Common myeloid progenitor, CD34-positive (primary cell): ENCODE results near the gene MPND.

ENCODE experiments used
- CTCF ChIA-PET: fragments of 350-600 bp; sonication (Branson Sonifier 250); formaldehyde crosslinking; loops from one replicate; lab custom pipeline; 2021; ENCODE audit warnings: antibody characterized with exemption; lab: Charles Lee
- POLR2A ChIA-PET: fragments of 350-600 bp; sonication (Branson Sonifier 250); formaldehyde crosslinking; loops from one replicate; lab custom pipeline; 2021; ENCODE audit warnings: antibody characterized with exemption; lab: Charles Lee
- DNase-seq, 3 donors: peaks; one replicate each; pipeline versions ENCODE4 v3.0.0 to v3.0.0-alpha.2; 2013
- H3K27ac ChIP-seq, 2 experiments: 1 replicate in 1 of 2; 2 replicates in 1 of 2; pipeline ENCODE4 v1.7.0; 2013; ENCODE audit warnings: inconsistent platforms in 2 of 2, low read length in 2 of 2, mild to moderate bottlenecking in 2 of 2, low read depth in 1 of 2, moderate library complexity in 1 of 2; ENCODE audit not compliant: severe bottlenecking in 2 of 2, insufficient read depth in 1 of 2, poor library complexity in 1 of 2
- H3K27me3 ChIP-seq, 5 experiments: replicated peaks in 2 of 5; 1 replicate in 3 of 5; 2 replicates in 2 of 5; pipeline versions ENCODE4 v1.6.1 to v1.7.0; 2013; ENCODE audit warnings: low read length in 4 of 5, mild to moderate bottlenecking in 2 of 5, moderate library complexity in 2 of 5, inconsistent platforms in 1 of 5; ENCODE audit not compliant: insufficient read depth in 5 of 5, control insufficient read depth in 4 of 5
- H3K36me3 ChIP-seq, 4 experiments: 1 replicate in 2 of 4; 2 replicates in 2 of 4; pipeline versions ENCODE4 v1.6.1 to v1.7.0; 2013; ENCODE audit warnings: low read length in 3 of 4, control low read depth in 1 of 4, mild to moderate bottlenecking in 1 of 4; ENCODE audit not compliant: control insufficient read depth in 4 of 4, insufficient read depth in 4 of 4
- H3K4me1 ChIP-seq, 4 experiments: 1 replicate in 3 of 4; 2 replicates in 1 of 4; pipeline versions ENCODE4 v1.6.1 to v1.7.1; 2013; ENCODE audit warnings: low read length in 3 of 4, mild to moderate bottlenecking in 3 of 4, control low read depth in 1 of 4, inconsistent platforms in 1 of 4, moderate library complexity in 1 of 4; ENCODE audit not compliant: control insufficient read depth in 4 of 4, insufficient read depth in 4 of 4; ENCODE audit errors: control extremely low read depth in 1 of 4
- H3K4me3 ChIP-seq, 7 experiments: 1 replicate in 4 of 7; 2 replicates in 3 of 7; pipeline versions ENCODE4 v1.5.1 to v1.7.0; 2013; ENCODE audit warnings: mild to moderate bottlenecking in 7 of 7, low read length in 6 of 7, moderate library complexity in 6 of 7, inconsistent platforms in 2 of 7, low read depth in 2 of 7, control low read depth in 1 of 7; ENCODE audit not compliant: insufficient read depth in 4 of 7, control insufficient read depth in 1 of 7; ENCODE audit errors: extremely low read depth in 1 of 7
- H3K9me3 ChIP-seq, 5 experiments: 1 replicate in 4 of 5; 2 replicates in 1 of 5; pipeline versions ENCODE4 v1.6.1 to v1.7.1; 2013; ENCODE audit warnings: low read length in 4 of 5, mild to moderate bottlenecking in 2 of 5, inconsistent platforms in 1 of 5, low read depth in 1 of 5, moderate library complexity in 1 of 5; ENCODE audit not compliant: control insufficient read depth in 4 of 5, insufficient read depth in 2 of 5; ENCODE audit errors: control extremely low read depth in 1 of 5
- WGBS: methylation state at CpG from one replicate; pipeline ENCODE4 v1.1.5; 2013; ENCODE audit not compliant: insufficient coverage; 5-methylcytosine and 5-hydroxymethylcytosine counted together

The MPND gene

GRCh38 chr19:4337906-4338440, 5.4 kb upstream of the MPND start:
- CTCF ChIA-PET = no interaction called here
- H3K9me3 ChIP-seq = no peaks in the 10 kb centered on the region
- peak; percentile 29 to 60 (median 49) for DNase-seq
- WGBS = 10% methylated on average over 9 of the region's 14 CpGs
- peak overlapping the region; percentile 12 to 40 for H3K27ac ChIP-seq
- H3K4me1 ChIP-seq = peaks cover 0 to 20% (median 17%) of the 10 kb centered on the region in 4 experiments
- H3K27me3 ChIP-seq = no peaks in the 10 kb centered on the region
- peaks cover 0 to 2% (median 0%) of the 10 kb centered on the region in 4 experiments for H3K36me3 ChIP-seq
- H3K4me3 ChIP-seq = peak overlapping the region; percentile 7 to 89 (median 69)
- POLR2A ChIA-PET = interaction anchor here (0.7 to 1.2 kb wide), 2 partner anchors 8 to 946 kb away, joined by 3 to 4 read pairs; no protein-coding TSS in a partner anchor

- Histone ChIP-seq H3K27ac (peak within 1 kb of the TSS; percentile 12 to 40), H3K36me3 (peaks cover 0 to 2% (median 0%) of the 10 kb centered on the region in 4 experiments), H3K4me1 (peaks cover 0 to 23% (median 19%) of the 10 kb centered on the region in 4 experiments), H3K27me3 (no peaks in the 10 kb centered on the region), H3K4me3 (peak within 1 kb of the TSS; percentile 7 to 89 (median 69)), H3K9me3 (no peaks in the 10 kb centered on the region)
- peak in 1 of 3 donors; percentile 32 for DNase-seq
- ChIA-PET CTCF (interaction anchor here (1.0 to 1.3 kb wide), 2 partner anchors 9 to 18 kb away, joined by 3 to 4 read pairs; no protein-coding TSS in a partner anchor), POLR2A (interaction anchor here (0.7 to 1.2 kb wide), 2 partner anchors 7 to 946 kb away, joined by 3 to 4 read pairs; no protein-coding TSS in a partner anchor)
- WGBS = 68% methylated on average over 16 of the region's 27 CpGs
These were observed 4.7 kb upstream of the MPND start, which contains the start of gene STAP2 for GRCh38 chr19:4338441-4339355. TSS of gene STAP2 (minus strand) at chr19:4338827. CDS start at chr19:4338753, 74 bp downstream.

GRCh38 chr19:4342314-4342614, 1.1 kb upstream of the MPND start:
- Histone ChIP-seq H3K4me3 (peak overlapping the region; percentile 47 to 85 (median 73)), H3K4me1 (peaks cover 0 to 32% (median 28%) of the 10 kb centered on the region in 4 experiments), H3K9me3 (no peaks in the 10 kb centered on the region), H3K36me3 (peaks cover 0 to 7% (median 4%) of the 10 kb centered on the region in 4 experiments), H3K27ac (peak overlapping the region; percentile 60 to 70), H3K27me3 (no peaks in the 10 kb centered on the region)
- POLR2A ChIA-PET = interaction anchor here (1.1 to 1.2 kb wide), 2 partner anchors 52 to 95 kb away, joined by 3 to 4 read pairs; partner anchors contain the start of gene YJU2
- CTCF ChIA-PET = interaction anchor here (0.7 to 2.4 kb wide), 6 partner anchors 11 to 139 kb away, joined by 3 to 21 read pairs (median 3); partner anchors contain the start of gene YJU2
- no peak for DNase-seq
- 11% methylated on average over 8 of the region's 10 CpGs for WGBS

- Histone ChIP-seq H3K27ac (peak overlapping the region; percentile 60 to 73), H3K27me3 (no peaks in the 10 kb centered on the region), H3K4me1 (peaks cover 0 to 32% (median 31%) of the 10 kb centered on the region in 4 experiments), H3K36me3 (peaks cover 0 to 7% (median 4%) of the 10 kb centered on the region in 4 experiments), H3K4me3 (peak overlapping the region; percentile 47 to 85 (median 75)), H3K9me3 (no peaks in the 10 kb centered on the region)
- POLR2A ChIA-PET = interaction anchor here (1.1 to 1.3 kb wide), 3 partner anchors 15 to 96 kb away, joined by 3 to 5 read pairs (median 4); partner anchors contain the start of gene YJU2
- DNase-seq = peak; percentile 100
- WGBS = 0% methylated on average over 39 of the region's 39 CpGs
- CTCF ChIA-PET = interaction anchor here (0.7 to 2.4 kb wide), 10 partner anchors 9 to 140 kb away, joined by 3 to 21 read pairs (median 3); partner anchors contain the start of gene YJU2
These were observed 570 bp upstream of the MPND start for GRCh38 chr19:4342615-4343369.

GRCh38 chr19:4345342-4346019, 2.1 kb downstream of the MPND start:
- POLR2A ChIA-PET = interaction anchor here (1.1 kb wide), 1 partner anchor 7 kb away, joined by 4 read pairs; no protein-coding TSS in a partner anchor
- Histone ChIP-seq H3K4me3 (no peak overlapping the region), H3K36me3 (peaks cover 0 to 17% (median 5%) of the 10 kb centered on the region in 4 experiments), H3K27me3 (no peaks in the 10 kb centered on the region), H3K4me1 (peaks cover 0 to 25% (median 22%) of the 10 kb centered on the region in 4 experiments), H3K9me3 (no peaks in the 10 kb centered on the region), H3K27ac (no peak overlapping the region)
- 98% methylated on average over 13 of the region's 15 CpGs for WGBS
- DNase-seq = no peak
- CTCF ChIA-PET = interaction anchor here (4.4 kb wide), 1 partner anchor 78 kb away, joined by 19 read pairs; no protein-coding TSS in a partner anchor

- Histone ChIP-seq H3K9me3 (no peaks in the 10 kb centered on the region), H3K4me1 (peaks cover 0 to 25% (median 22%) of the 10 kb centered on the region in 4 experiments), H3K4me3 (no peak overlapping the region), H3K27me3 (no peaks in the 10 kb centered on the region), H3K27ac (no peak overlapping the region), H3K36me3 (peaks cover 0 to 21% (median 5%) of the 10 kb centered on the region in 4 experiments)
- POLR2A ChIA-PET = interaction anchor here (1.1 kb wide), 1 partner anchor 8 kb away, joined by 4 read pairs; no protein-coding TSS in a partner anchor
- CTCF ChIA-PET = interaction anchor here (4.4 kb wide), 1 partner anchor 78 kb away, joined by 19 read pairs; no protein-coding TSS in a partner anchor
- DNase-seq = no peak
- 91% methylated on average over 6 of the region's 6 CpGs for WGBS
These were observed 2.6 kb downstream of the MPND start for GRCh38 chr19:4346020-4346383.
